Activated CD4-positive, CD25-positive, alpha-beta regulatory T cell treated with anti-CD3 and anti-CD28 coated beads, Interleukin-2, amount 50 U/mL, for 16 hours (primary cell): ENCODE data around the gene TIMM23.
"Not testable (repeated sequence)": the region's sequence is repeated elsewhere in the genome, so short reads cannot be mapped to it uniquely, and the experiment has no call there.

Experiments used
- DNase-seq: peaks from one replicate; pipeline ENCODE4 v3.0.0-alpha.2; 2020; ENCODE audit warnings: low read depth, low spot score

TIMM23 gene

GRCh38 chr10:45997557-45997956, 25.3 kb downstream of the TIMM23 start:
- no peak for DNase-seq

- DNase-seq, result no peak
Measured at GRCh38 chr10:45997994-45998763, 25.9 kb downstream of the TIMM23 start.

GRCh38 chr10:45999955-46000354, 27.7 kb downstream of the TIMM23 start:
- DNase-seq, result not testable (repeated sequence)

GRCh38 chr10:46000538-46000937, 28.2 kb downstream of the TIMM23 start:
- no peak for DNase-seq

GRCh38 chr10:46001187-46001756, 29.0 kb downstream of the TIMM23 start:
- no peak for DNase-seq

- DNase-seq, result not testable (repeated sequence)
Measured at GRCh38 chr10:46002189-46002687, 29.9 kb downstream of the TIMM23 start.

- no peak for DNase-seq
Measured at GRCh38 chr10:46002916-46003693, 30.8 kb downstream of the TIMM23 start.

- DNase-seq, result no peak
Measured at GRCh38 chr10:46004963-46005362, 32.7 kb downstream of the TIMM23 start.

GRCh38 chr10:46005383-46005782, 33.1 kb downstream of the TIMM23 start:
- DNase-seq, result no peak

- DNase-seq, result no peak
Measured at GRCh38 chr10:46006219-46006618, 33.9 kb downstream of the TIMM23 start.

GRCh38 chr10:46012746-46013145, 40.5 kb downstream of the TIMM23 start:
- no peak for DNase-seq

- DNase-seq, result no peak
Measured at GRCh38 chr10:46014206-46014605, 41.9 kb downstream of the TIMM23 start.

- DNase-seq, result no peak
Measured at GRCh38 chr10:46014683-46015405, 42.6 kb downstream of the TIMM23 start.

- DNase-seq, result no peak
Measured at GRCh38 chr10:46016190-46016589, 43.9 kb downstream of the TIMM23 start.

- DNase-seq, result no peak
Measured at GRCh38 chr10:46016811-46017210, 44.5 kb downstream of the TIMM23 start.

GRCh38 chr10:46017733-46018132, 45.4 kb downstream of the TIMM23 start:
- DNase-seq, result no peak

- DNase-seq, result no peak
Measured at GRCh38 chr10:46018453-46019176, 46.3 kb downstream of the TIMM23 start.

- no peak for DNase-seq
Measured at GRCh38 chr10:46019177-46019528, 46.9 kb downstream of the TIMM23 start.

- DNase-seq, result no peak
Measured at GRCh38 chr10:46019569-46020343, 47.5 kb downstream of the TIMM23 start.

- DNase-seq, result no peak
Measured at GRCh38 chr10:46020344-46020657, 48.0 kb downstream of the TIMM23 start.
